Measurements from ENCODE around the gene CFAP92.
"Not testable (repeated sequence)": the region's sequence is repeated elsewhere in the genome, so short reads cannot be mapped to it uniquely, and the experiment has no call there.

The CFAP92 gene

DNA sequence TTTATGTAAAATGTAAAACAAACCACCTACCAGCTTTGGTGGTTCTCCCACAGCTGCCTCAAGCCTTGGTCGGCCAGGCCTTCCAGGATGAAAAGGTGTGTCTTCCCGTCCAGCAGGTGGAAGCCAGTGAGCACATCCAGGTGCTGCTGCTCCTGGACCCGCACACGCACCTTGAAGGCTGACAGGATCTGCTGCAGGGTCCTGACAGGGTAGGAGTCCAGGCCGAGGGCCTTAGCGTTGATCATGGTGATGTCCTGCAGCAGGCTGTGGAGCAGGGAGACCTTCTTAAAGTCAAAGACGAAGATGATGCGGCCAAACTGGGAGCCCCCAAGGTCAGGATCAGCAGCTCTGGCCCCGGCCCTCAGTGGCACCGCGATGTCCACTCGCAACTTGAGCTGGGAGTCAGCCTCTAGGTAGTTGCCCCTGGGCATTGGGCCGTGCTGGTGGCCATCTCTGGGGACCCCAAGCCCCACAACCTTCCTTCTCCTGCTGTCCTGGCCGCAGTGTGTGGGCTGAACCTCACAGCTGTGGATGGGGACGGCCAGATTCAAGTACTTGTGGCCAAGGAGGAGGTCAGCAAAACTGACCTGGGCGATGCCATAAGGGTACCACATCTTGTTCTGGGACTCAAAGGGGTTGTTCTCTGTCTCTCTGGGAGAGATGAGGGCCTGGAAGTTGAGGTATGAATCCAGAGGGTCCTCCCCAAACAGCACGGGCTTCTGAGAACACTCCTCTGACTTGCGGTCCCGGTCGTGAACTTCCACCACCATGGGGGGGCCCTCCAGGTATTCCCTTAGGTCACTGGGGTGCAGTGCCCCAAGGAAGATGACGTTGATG, 48.6 kb downstream of the CFAP92 start:
- DNase-seq = no peak

GRCh38 chr3:128942161-128942952, 51.5 kb downstream of the CFAP92 start:
- no peak for DNase-seq

GRCh38 chr3:128940252-128940651, 53.6 kb downstream of the CFAP92 start:
- DNase-seq = no peak

DNA sequence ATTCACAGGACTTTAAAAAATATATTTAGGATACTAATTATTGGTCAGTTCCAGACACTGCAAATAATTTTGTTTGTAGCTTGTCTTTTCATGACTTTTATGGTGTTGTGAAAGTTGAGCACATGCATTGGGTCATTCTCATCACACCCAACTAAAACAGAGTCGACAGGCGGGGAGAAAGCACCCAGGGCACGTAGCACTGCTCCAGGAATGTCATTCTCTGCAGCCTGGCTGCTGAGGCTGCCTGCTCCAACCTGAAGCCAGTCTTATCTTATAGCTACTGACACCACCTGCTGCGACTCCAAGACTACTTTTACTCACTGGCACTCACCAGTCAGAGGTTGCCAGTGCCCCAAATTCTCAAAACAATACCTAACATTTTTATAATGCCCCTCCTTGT, 57.5 kb downstream of the CFAP92 start:
- no peak for DNase-seq

DNA sequence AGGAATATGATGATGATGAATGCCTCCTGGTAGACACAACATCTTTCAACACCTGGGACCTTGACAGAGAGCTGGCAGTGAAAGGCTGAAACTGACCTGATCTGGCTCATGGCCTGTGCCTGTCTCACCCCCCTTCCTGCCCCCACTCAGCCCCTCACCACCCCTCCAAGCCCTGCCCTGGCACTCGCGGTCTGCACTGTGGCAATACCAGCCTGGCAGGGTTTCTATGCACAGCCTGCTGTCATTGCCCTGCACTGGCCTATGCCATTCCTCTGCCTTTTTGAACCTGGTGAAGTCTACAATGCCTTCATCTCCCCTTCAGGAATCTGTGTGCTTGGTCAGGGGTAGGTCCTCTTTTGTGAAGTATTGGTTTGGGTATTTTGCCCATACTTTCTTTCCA, 58.0 kb downstream of the CFAP92 start:
- DNase-seq = no peak

- no peak for DNase-seq
Observed at GRCh38 chr3:128933922-128934253, 60.0 kb downstream of the CFAP92 start.

GRCh38 chr3:128933213-128933921, 60.5 kb downstream of the CFAP92 start:
- DNase-seq = no peak

- no peak for DNase-seq
Observed at GRCh38 chr3:128932516-128933212, 61.2 kb downstream of the CFAP92 start.

GRCh38 chr3:128931046-128931445, 62.8 kb downstream of the CFAP92 start:
- DNase-seq = no peak

- DNase-seq = no peak
Observed at GRCh38 chr3:128929364-128929763, 64.5 kb downstream of the CFAP92 start.

- not testable (repeated sequence) for DNase-seq
Observed at GRCh38 chr3:128923986-128924385, 69.9 kb downstream of the CFAP92 start.

DNA sequence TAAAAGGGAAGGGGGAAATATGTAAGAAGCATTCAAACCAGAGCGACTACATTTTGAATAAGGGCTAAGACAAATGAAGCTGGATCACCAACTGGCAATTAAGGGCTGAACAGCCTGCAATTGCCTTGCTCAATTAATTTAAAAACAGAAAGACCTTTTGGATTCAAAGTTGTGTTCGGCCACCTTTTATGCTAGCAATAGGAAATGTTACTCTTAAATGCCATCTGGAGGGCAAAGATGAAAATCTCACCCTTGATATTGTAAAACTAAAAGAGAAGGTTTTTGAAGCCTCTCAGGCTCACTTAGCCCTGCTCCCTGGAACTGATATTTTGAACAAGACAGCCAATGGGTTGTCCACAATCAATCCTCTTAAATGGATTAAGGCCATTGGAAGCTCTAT, 70.3 kb downstream of the CFAP92 start:
- DNase-seq = no peak

DNA sequence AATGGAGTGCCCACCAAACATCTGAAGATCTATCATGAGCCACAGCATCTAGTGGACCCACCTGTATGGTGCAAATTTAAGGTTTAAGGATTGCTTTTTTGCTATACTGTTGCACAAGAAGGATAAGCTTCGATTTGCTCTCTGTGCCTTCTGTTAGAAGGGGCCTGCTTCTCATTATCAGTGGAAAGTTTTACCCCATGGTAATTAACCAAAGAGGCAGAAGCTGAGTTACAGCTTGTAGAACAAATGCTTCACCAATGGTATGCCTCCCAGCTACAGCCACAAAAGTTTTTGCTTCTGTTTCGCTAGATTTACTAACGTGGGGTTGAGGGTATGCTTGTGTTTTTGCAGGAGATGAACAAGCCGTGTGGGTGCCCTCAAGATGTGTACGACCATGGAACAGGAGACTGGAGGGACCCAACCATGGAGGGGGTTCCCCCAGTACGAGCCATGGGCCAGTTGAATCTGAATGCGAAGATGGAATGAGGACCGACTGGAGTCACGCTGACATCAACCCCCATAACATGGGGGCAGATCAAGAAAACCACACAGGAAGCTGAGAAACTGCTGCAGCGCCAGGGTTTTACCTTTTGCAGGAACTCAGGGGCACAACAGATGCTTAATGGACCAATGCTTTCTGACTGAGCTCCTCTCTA, 70.9 kb downstream of the CFAP92 start:
- no peak for DNase-seq

DNA sequence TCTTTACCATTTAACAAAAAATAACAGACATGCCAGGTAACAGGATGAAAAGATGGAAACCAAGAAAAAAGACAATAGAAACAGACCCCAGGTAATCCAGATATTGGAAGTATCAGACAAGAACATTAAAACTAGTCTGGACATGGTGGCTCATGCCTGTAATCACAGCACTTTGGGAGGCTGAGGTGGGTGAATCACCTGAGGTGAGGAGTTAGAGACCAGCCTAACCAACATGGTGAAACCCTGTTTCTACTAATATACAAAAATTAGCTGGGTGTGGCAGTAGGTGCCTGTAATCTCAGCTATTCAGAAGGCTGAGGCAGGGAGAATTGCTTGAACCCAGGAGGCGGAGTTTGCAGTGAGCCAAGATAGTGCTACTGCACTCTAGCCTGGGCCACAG, 73.9 kb downstream of the CFAP92 start:
- DNase-seq = no peak

DNA sequence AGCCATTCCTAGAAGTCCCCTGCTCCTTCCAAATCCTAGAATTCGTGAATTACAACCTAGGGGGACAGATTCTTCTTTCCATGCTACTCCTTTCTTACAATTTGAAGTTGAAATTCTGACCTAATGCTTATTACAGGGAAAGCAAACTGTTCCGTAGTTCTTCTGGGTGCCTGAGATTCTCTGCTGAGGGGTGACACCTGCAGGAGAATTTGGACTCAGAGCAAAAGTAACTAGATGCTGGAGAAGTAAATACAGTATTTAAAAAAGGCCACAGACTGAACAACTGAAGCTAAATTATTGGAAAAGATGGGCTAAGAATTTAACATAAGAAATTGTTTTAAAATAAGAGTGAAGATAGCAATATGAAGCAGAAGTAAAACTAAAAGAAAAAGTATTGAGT, 76.6 kb downstream of the CFAP92 start:
- DNase-seq = no peak

DNA sequence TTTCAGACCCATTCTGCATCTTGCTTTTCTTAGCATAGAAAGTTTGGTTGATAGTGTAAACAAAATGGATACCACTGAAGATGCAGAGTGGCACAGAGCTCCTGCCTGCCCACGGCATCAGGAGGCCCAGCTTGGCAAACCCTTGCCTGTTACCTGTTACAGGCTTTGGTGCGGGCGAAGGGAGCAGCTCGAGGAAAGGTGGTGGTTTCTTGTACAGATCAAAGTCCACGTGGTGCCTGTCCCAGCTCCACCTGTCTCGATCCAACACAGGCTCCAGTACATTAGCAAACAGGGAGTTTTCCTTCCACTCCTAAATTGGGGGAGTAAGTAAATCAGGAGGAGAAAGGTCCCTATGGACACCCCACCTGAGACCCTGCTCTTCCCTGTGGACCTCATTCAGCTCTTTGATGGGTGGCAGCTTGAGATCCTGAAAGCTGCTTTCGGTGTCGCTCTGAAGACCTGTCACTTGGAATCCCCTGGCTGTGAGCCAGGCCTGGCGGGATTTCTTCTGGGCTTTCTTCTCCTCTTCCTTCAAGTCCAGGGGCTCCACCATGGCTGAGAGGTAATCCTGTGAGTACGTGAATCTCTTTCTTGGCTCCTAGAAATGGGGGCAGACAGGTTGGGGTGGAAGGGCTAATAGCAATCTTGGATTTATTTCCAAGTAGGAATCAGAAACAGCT, 78.8 kb downstream of the CFAP92 start:
- no peak for DNase-seq

DNA sequence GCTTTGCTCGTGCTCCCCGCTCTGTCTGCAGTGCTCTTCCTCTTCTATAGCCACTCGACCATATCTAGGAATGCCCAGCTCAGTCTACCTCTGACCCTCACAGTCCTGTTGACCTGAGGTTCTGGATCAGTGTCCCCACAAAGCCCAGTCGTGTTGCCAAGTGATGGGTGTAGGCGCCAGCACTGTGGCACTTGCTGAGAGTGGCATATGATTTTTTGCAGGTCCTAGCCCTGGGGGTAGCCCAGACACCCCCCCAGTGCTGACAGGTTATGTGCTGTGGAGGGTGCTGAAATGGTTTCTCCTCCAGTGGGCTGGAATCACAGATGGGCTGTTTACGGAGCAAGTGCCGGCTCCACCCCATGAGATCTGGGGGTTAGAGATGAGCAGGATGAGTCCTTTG, 82.0 kb downstream of the CFAP92 start:
- no peak for DNase-seq

- DNase-seq = no peak
Observed at GRCh38 chr3:128910006-128910405, 83.9 kb downstream of the CFAP92 start.

- DNase-seq = no peak
Observed at GRCh38 chr3:128908951-128909350, 84.9 kb downstream of the CFAP92 start.

DNA sequence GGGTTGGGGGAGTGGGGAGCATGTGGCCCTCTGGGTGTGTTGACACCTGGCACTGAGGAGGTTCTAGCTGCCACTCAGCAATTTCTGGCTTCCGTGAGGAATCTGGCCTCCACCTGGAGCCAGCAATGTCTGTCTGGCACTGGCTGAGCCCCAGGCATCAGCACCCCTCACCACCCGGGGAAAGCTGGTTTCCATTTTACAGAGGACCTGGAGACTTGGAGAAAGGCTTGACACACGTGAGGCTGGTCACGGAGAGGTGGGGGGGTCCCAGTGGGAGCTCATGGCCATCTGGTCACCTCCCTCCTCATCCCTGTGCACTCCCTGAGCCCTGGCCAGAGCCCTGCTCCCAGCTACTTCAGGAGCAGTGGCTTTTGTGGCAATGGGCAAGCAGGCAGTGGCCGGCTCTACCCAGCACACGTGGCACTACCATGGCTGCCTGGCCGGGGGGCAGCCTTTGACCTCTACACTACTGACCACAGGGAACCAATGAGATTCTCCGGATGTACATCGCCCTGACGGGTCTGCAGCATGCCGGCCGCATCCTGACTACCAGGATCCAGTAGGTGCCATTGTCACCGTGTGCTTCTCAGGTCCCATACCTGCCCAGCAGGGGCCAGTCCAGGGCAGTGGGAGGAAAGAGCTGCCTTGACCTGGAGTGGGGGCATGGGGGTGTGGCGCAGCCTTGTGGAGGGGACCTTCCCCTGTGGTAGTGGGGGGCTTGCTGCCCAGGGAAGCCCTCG, 86.0 kb downstream of the CFAP92 start:
- no peak for DNase-seq

All from anterior cingulate cortex (tissue), 58 donors.